H9 (cell line): Measurements from ENCODE around the gene CDIPT. TPM values are rescaled to one million over a fixed set of nuclear protein-coding genes. Genes with fewer than 3 reads are reported as not detected.
"Not testable (repeated sequence)": the region's sequence is repeated elsewhere in the genome, so short reads cannot be mapped to it uniquely, and the experiment has no call there.

Source experiments
- DNase-seq: peaks from one replicate; pipeline ENCODE4 v3.0.0-alpha.2; 2017
- H2AFZ ChIP-seq: one replicate; pipeline ENCODE4 v1.6.1; 2013; ENCODE audit warnings: mild to moderate bottlenecking, low read length, control low read depth, moderate library complexity
- H2AK5ac ChIP-seq: 2 replicates; pipeline ENCODE4 v1.6.1; 2013; ENCODE audit warnings: low read length, control low read depth, mixed read lengths; ENCODE audit not compliant: insufficient read length
- H2BK120ac ChIP-seq: one replicate; pipeline ENCODE4 v1.6.1; 2013; ENCODE audit warnings: low read depth, mild to moderate bottlenecking, low read length, control low read depth, inconsistent platforms; ENCODE audit not compliant: poor library complexity, severe bottlenecking
- H2BK12ac ChIP-seq: 2 replicates; pipeline ENCODE4 v1.6.1; 2013; ENCODE audit warnings: low read length, control low read depth, mixed read lengths, low read depth; ENCODE audit not compliant: insufficient read length
- H2BK15ac ChIP-seq: 2 replicates; pipeline ENCODE4 v1.6.1; 2013; ENCODE audit warnings: low read depth, low read length, control low read depth
- H2BK20ac ChIP-seq: one replicate; pipeline ENCODE4 v1.6.1; 2013; ENCODE audit warnings: low read depth, mild to moderate bottlenecking, low read length, control low read depth, inconsistent platforms; ENCODE audit not compliant: poor library complexity, severe bottlenecking
- H2BK5ac ChIP-seq: 2 replicates; pipeline ENCODE4 v1.6.1; 2013; ENCODE audit warnings: low read length, control low read depth, mixed read lengths; ENCODE audit not compliant: insufficient read length
- H3K14ac ChIP-seq: 2 replicates; pipeline ENCODE4 v1.6.1; 2013; ENCODE audit warnings: low read length, control low read depth; ENCODE audit not compliant: insufficient read depth
- H3K18ac ChIP-seq: 2 replicates; pipeline ENCODE4 v1.6.1; 2013; ENCODE audit warnings: low read depth, mild to moderate bottlenecking, mixed read lengths, low read length, control low read depth; ENCODE audit not compliant: insufficient read length
- H3K23ac ChIP-seq: 2 replicates; pipeline ENCODE4 v1.6.1; 2013; ENCODE audit warnings: low read length, control low read depth, mixed read lengths, low read depth; ENCODE audit not compliant: insufficient read length
- H3K23me2 ChIP-seq: 2 replicates; pipeline ENCODE4 v1.6.1; 2013; ENCODE audit warnings: low read depth, mild to moderate bottlenecking, mixed read lengths, low read length, control low read depth; ENCODE audit not compliant: insufficient read length, poor library complexity, severe bottlenecking
- H3K27ac ChIP-seq: 2 replicates; pipeline ENCODE4 v1.5.1; 2013; ENCODE audit warnings: low read length, control low read depth, mixed read lengths, low read depth; ENCODE audit not compliant: insufficient read length
- H3K27me3 ChIP-seq: 2 replicates; pipeline ENCODE4 v1.6.1; 2013; ENCODE audit warnings: low read length, control low read depth, inconsistent platforms; ENCODE audit not compliant: insufficient read depth
- H3K4ac ChIP-seq: 2 replicates; pipeline ENCODE4 v1.6.1; 2013; ENCODE audit warnings: low read depth, mild to moderate bottlenecking, control low read depth, inconsistent platforms, low read length, moderate library complexity
- H3K4me1 ChIP-seq: 2 replicates; pipeline ENCODE4 v1.6.1; 2013; ENCODE audit warnings: low read length, control low read depth, inconsistent platforms; ENCODE audit not compliant: insufficient read depth
- H3K4me2 ChIP-seq: 2 replicates; pipeline ENCODE4 v1.6.1; 2013; ENCODE audit warnings: low read length, control low read depth, mixed read lengths; ENCODE audit not compliant: insufficient read length, insufficient read depth
- H3K56ac ChIP-seq: 2 replicates; pipeline ENCODE4 v1.6.1; 2013; ENCODE audit warnings: low read depth, mild to moderate bottlenecking, mixed read lengths, low read length, control low read depth; ENCODE audit not compliant: insufficient read length
- H3K79me1 ChIP-seq: 2 replicates; pipeline ENCODE4 v1.6.1; 2013; ENCODE audit warnings: low read depth, mild to moderate bottlenecking, moderate library complexity, low read length, control low read depth, inconsistent platforms; ENCODE audit not compliant: insufficient read depth, poor library complexity, severe bottlenecking
- H3K79me2 ChIP-seq: 2 replicates; pipeline ENCODE4 v1.6.1; 2013; ENCODE audit warnings: low read length, control low read depth, inconsistent platforms; ENCODE audit not compliant: insufficient read depth
- H3K9ac ChIP-seq: 2 replicates; pipeline ENCODE4 v1.6.1; 2013; ENCODE audit warnings: low read length, control low read depth, mixed read lengths; ENCODE audit not compliant: insufficient read length; ENCODE audit errors: extremely low read depth
- H3K9me3 ChIP-seq: one replicate; pipeline ENCODE4 v1.6.1; 2013; ENCODE audit warnings: low read depth, low read length, inconsistent platforms; ENCODE audit not compliant: control insufficient read depth
- H3T11ph ChIP-seq: one replicate; pipeline ENCODE4 v1.6.1; 2013; ENCODE audit warnings: mild to moderate bottlenecking, low read length, control low read depth, inconsistent platforms
- H4K20me1 ChIP-seq: one replicate; pipeline ENCODE4 v1.6.1; 2013; ENCODE audit not compliant: control insufficient read depth, insufficient read length, insufficient read depth
- H4K5ac ChIP-seq: 2 replicates; pipeline ENCODE4 v1.6.1; 2013; ENCODE audit warnings: low read depth, mild to moderate bottlenecking, mixed read lengths, low read length, control low read depth; ENCODE audit not compliant: insufficient read length
- H4K8ac ChIP-seq: replicated peaks from 2 replicates; pipeline ENCODE4 v1.6.1; 2013; ENCODE audit warnings: low read length, control low read depth, mixed read lengths, low read depth; ENCODE audit not compliant: insufficient read length
- H4K91ac ChIP-seq: 2 replicates; pipeline ENCODE4 v1.6.1; 2013; ENCODE audit warnings: low read depth, mild to moderate bottlenecking, moderate library complexity, mixed read lengths, low read length, control low read depth; ENCODE audit not compliant: insufficient read length
- H3K27ac Mint-ChIP-seq, 3 experiments: 2 replicates in 2 of 3; 3 replicates in 1 of 3; pipeline ENCODE4 v1.8.0; 2020 to 2021; ENCODE audit warnings: mixed read lengths in 3 of 3, mild to moderate bottlenecking in 1 of 3, moderate library complexity in 1 of 3
- H3K27me3 Mint-ChIP-seq: 2 replicates; pipeline ENCODE4 v1.8.0; 2021; ENCODE audit warnings: low read depth, mild to moderate bottlenecking, moderate library complexity, mixed read lengths
- H3K36me3 Mint-ChIP-seq, 3 experiments: 2 replicates in 2 of 3; 3 replicates in 1 of 3; pipeline ENCODE4 v1.8.0; 2020 to 2021; ENCODE audit warnings: low read depth in 3 of 3, mixed read lengths in 3 of 3; ENCODE audit not compliant: insufficient read depth in 1 of 3
- H3K4me1 Mint-ChIP-seq, 2 experiments: 2 replicates each; pipeline ENCODE4 v1.8.0; 2020; ENCODE audit warnings: mixed read lengths in 2 of 2
- H3K4me3 Mint-ChIP-seq, 2 experiments: 2 replicates in 1 of 2; 3 replicates in 1 of 2; pipeline ENCODE4 v1.8.0; 2020 to 2021; ENCODE audit warnings: mild to moderate bottlenecking in 2 of 2, mixed read lengths in 2 of 2, moderate library complexity in 1 of 2
- H3K9me3 Mint-ChIP-seq, 2 experiments: 2 replicates in 1 of 2; 3 replicates in 1 of 2; pipeline ENCODE4 v1.8.0; 2020; ENCODE audit warnings: mild to moderate bottlenecking in 2 of 2, mixed read lengths in 2 of 2, moderate library complexity in 1 of 2
- WGBS: extraction: QIAGEN DNeasy Blood & Tissue Kit; methylation state at CpG from one replicate; pipeline ENCODE4 v1.1.7; 2013; ENCODE audit warnings: missing lambda C conversion rate, low lambda C conversion rate, mixed read lengths; ENCODE audit not compliant: insufficient read length; ENCODE audit errors: extremely low coverage; 5-methylcytosine and 5-hydroxymethylcytosine counted together
- total RNA-seq: library from RNA; stranded (reverse); gene quantifications from 2 replicates; pipeline ENCODE4 v1.2.1, GENCODE V29; 2021
- TF ChIP-seq, protein P1 (sequence below): fragments of 200-600 bp; sonication (generic); conservative IDR thresholded peaks from 3 replicates; pipeline ENCODE4 v1.8.0; 2021; ENCODE audit warnings: antibody characterized with exemption, mild to moderate bottlenecking

The CDIPT gene
- total RNA-seq, 1 experiment from 2014 or later, result 70.6 TPM

DNA sequence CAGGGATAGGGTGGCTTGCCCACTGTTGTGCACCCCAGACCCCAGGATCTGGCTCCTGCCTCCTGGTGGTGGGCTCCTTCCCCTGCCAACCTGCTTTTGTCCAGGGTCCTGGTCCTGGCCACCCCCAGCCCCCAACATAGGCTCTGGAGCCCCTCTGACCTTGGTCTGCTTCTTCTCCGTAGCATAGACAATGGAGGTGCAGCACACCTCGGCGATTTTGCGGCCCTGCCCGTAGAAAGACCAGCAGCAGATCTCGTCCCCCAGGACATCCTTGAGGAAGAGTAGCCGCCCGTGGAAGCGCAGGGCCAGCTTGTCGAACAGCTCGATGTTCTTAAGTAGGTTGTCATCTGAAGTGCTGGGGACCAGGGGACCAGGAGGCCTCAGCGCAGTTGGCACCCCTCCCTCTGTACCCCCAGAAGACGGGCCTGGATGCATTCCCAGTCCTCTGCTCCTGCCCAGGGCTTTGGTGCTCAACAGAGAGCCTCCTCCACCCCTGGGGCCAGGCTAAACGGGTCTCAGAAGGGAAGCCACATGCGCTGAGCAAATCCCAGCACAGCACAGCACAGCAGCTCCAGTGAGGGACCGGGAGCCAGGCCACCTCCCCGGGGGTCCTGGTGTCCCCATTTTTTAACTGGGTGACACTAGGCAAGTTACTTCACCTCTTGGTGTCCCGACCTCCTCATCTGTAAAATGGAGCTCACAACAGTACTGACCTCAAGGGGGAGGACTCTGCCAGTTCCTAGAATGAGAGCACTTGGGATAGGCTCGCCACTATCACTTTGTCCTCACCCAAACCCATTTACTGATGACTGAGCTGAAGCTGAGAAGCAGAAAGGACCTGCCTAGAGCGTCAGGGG, 48.0 kb upstream of the CDIPT start:
- H3K27ac Mint-ChIP-seq, result peak overlapping the region in 1 of 3 experiments; percentile 76; a peak in 3 of 7 replicates
- H3K4me3 Mint-ChIP-seq, result no peak overlapping the region; a peak in 1 of 5 replicates
- Histone ChIP-seq H2BK15ac (no peak overlapping the region), H3T11ph (no peak overlapping the region), H3K4ac (no peak overlapping the region), H4K20me1 (no peaks in the 10 kb centered on the region), H2BK5ac (no peak overlapping the region), H3K14ac (no peak overlapping the region), H3K27me3 (no peaks in the 10 kb centered on the region), H4K5ac (no peak overlapping the region), H3K9me3 (no peaks in the 10 kb centered on the region), H4K8ac (no peak overlapping the region), H3K4me2 (no peak overlapping the region), H3K18ac (no peak overlapping the region), H3K23me2 (no peaks in the 10 kb centered on the region), H2AFZ (no peak overlapping the region), H3K9ac (no peak overlapping the region), H4K91ac (no peak overlapping the region), H2BK12ac (no peak overlapping the region), H2AK5ac (no peak overlapping the region), H3K23ac (no peak overlapping the region), H2BK120ac (no peak overlapping the region), H3K4me1 (no peaks in the 10 kb centered on the region), H3K79me1 (no peaks in the 10 kb centered on the region), H2BK20ac (no peak overlapping the region), H3K79me2 (no peaks in the 10 kb centered on the region), H3K56ac (no peak overlapping the region), H3K27ac (no peak overlapping the region)
- H3K4me1 Mint-ChIP-seq, result peaks cover 6 to 17% of the 10 kb centered on the region in 2 experiments
- no peaks in the 10 kb centered on the region; a peak in 1 of 5 replicates for H3K9me3 Mint-ChIP-seq
- no peak for DNase-seq
- TF ChIP-seq, protein P1, sequence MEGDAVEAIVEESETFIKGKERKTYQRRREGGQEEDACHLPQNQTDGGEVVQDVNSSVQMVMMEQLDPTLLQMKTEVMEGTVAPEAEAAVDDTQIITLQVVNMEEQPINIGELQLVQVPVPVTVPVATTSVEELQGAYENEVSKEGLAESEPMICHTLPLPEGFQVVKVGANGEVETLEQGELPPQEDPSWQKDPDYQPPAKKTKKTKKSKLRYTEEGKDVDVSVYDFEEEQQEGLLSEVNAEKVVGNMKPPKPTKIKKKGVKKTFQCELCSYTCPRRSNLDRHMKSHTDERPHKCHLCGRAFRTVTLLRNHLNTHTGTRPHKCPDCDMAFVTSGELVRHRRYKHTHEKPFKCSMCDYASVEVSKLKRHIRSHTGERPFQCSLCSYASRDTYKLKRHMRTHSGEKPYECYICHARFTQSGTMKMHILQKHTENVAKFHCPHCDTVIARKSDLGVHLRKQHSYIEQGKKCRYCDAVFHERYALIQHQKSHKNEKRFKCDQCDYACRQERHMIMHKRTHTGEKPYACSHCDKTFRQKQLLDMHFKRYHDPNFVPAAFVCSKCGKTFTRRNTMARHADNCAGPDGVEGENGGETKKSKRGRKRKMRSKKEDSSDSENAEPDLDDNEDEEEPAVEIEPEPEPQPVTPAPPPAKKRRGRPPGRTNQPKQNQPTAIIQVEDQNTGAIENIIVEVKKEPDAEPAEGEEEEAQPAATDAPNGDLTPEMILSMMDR, result 0 out of 3 replicates have a peak, but pooled peaks have one; percentile 10
- peaks cover 12 to 27% (median 23%) of the 10 kb centered on the region in 3 experiments for H3K36me3 Mint-ChIP-seq
- no peaks in the 10 kb centered on the region for H3K27me3 Mint-ChIP-seq
- WGBS, result no CpG with 5 or more reads among the region's 20 CpGs

DNA sequence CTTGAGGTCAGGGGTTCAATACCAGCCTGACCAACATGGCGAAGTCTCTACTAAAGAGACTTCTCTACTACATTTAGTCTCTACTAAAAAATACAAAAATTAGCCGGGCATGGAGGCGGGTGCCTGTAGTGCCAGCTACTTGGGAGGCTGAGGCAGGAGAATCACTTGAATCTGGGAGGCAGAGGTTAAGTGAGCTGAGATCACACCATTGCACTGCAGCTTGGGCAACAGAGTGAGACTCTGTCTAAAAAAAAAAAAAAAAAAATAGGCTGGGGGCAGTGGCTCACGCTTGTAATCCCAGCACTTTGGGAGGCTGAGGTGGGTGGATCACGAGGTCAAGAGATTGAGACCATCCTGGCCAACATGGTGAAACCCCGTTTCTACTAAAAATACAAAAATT, 46.8 kb upstream of the CDIPT start:
- Mint-ChIP-seq H3K4me1 (peaks cover 6 to 17% of the 10 kb centered on the region in 2 experiments), H3K36me3 (peaks cover 13 to 27% (median 22%) of the 10 kb centered on the region in 3 experiments)
- H2BK15ac ChIP-seq, H3K23me2 ChIP-seq, H3K23ac ChIP-seq, H4K5ac ChIP-seq, H3K9ac ChIP-seq, H3K4ac ChIP-seq, H2AK5ac ChIP-seq, H3K27me3 ChIP-seq, H3K4me3 Mint-ChIP-seq, H3K14ac ChIP-seq, H2BK120ac ChIP-seq, H3K18ac ChIP-seq, H3K56ac ChIP-seq, H4K91ac ChIP-seq, H3K4me1 ChIP-seq, H2AFZ ChIP-seq, H3T11ph ChIP-seq, H3K79me2 ChIP-seq, H4K20me1 ChIP-seq, H2BK12ac ChIP-seq, H3K9me3 Mint-ChIP-seq, H2BK5ac ChIP-seq, DNase-seq, H3K4me2 ChIP-seq, H3K27ac ChIP-seq, H3K79me1 ChIP-seq, H4K8ac ChIP-seq, H2BK20ac ChIP-seq, H3K27ac Mint-ChIP-seq, H3K9me3 ChIP-seq, H3K27me3 Mint-ChIP-seq: not testable (repeated sequence)
- WGBS, result no CpG with 5 or more reads among the region's 6 CpGs
